Fibroblast of lung (primary cell): Measurements from ENCODE around the gene ZNF775. TPM values are rescaled to one million over a fixed set of nuclear protein-coding genes. Genes with fewer than 3 reads are reported as not detected.
A peak's percentile ranks its signal among the peaks of the same experiment; 100 is the strongest.

ENCODE experiments used
- DNase-seq, 2 donors: peaks; one replicate each; pipeline versions ENCODE4 v3.0.0 to v3.0.0-alpha.2; 2010; ENCODE audit warnings: low read depth in 2 of 2
- H2AFZ ChIP-seq: 2 replicates; pipeline ENCODE4 v1.5.1; 2012; ENCODE audit warnings: low read length, control low read depth, inconsistent platforms
- H3K27ac ChIP-seq: 2 replicates; pipeline ENCODE4 v1.5.1; 2011; ENCODE audit warnings: low read length, control low read depth; ENCODE audit not compliant: insufficient read depth
- H3K27me3 ChIP-seq: 2 replicates; pipeline ENCODE4 v1.5.1; 2011; ENCODE audit warnings: mild to moderate bottlenecking, low read length; ENCODE audit not compliant: control insufficient read depth, insufficient read depth
- H3K36me3 ChIP-seq: 2 replicates; pipeline ENCODE4 v1.5.1; 2011; ENCODE audit warnings: low read length; ENCODE audit not compliant: control insufficient read depth, insufficient read depth
- H3K4me1 ChIP-seq: 2 replicates; pipeline ENCODE4 v1.5.1; 2011; ENCODE audit warnings: low read length; ENCODE audit not compliant: control insufficient read depth, insufficient read depth; ENCODE audit errors: extremely low read depth
- H3K4me2 ChIP-seq: 2 replicates; pipeline ENCODE4 v1.5.1; 2011; ENCODE audit warnings: low read length, control low read depth; ENCODE audit not compliant: insufficient read depth; ENCODE audit errors: extremely low read depth
- H3K4me3 ChIP-seq, 4 experiments: fragments of 200-600 bp in 1 of 4; sonication (generic) in 1 of 4; replicated peaks in 1 of 4; 2 replicates each; pipeline ENCODE4 v1.5.1; 2011 to 2016; ENCODE audit warnings: low read length in 4 of 4, low read depth in 3 of 4, mild to moderate bottlenecking in 3 of 4, control low read depth in 2 of 4, inconsistent platforms in 1 of 4, mixed read lengths in 1 of 4; ENCODE audit not compliant: insufficient read depth in 1 of 4; ENCODE audit errors: control extremely low read depth in 1 of 4
- H3K79me2 ChIP-seq: 2 replicates; pipeline ENCODE4 v1.5.1; 2012; ENCODE audit warnings: mild to moderate bottlenecking, low read length, inconsistent platforms; ENCODE audit not compliant: control insufficient read depth, insufficient read depth
- H3K9ac ChIP-seq: 2 replicates; pipeline ENCODE4 v1.5.1; 2011; ENCODE audit warnings: mild to moderate bottlenecking, low read length, control low read depth; ENCODE audit not compliant: insufficient read depth
- H3K9me3 ChIP-seq: 2 replicates; pipeline ENCODE4 v1.5.1; 2012; ENCODE audit warnings: low read depth, low read length; ENCODE audit not compliant: control insufficient read depth, insufficient read depth
- H4K20me1 ChIP-seq: 2 replicates; pipeline ENCODE4 v1.5.1; 2011; ENCODE audit warnings: low read length; ENCODE audit not compliant: control insufficient read depth, insufficient read depth; ENCODE audit errors: extremely low read depth
- CTCF ChIP-seq, 2 donors: IDR thresholded peaks in 1 of 2; conservative IDR thresholded peaks in 1 of 2; 1 replicate in 1 of 2; 2 replicates in 1 of 2; pipeline ENCODE4 v1.5.1; 2011 to 2012; ENCODE audit warnings: low read length in 2 of 2, control low read depth in 1 of 2, inconsistent platforms in 1 of 2, low read depth in 1 of 2, mild to moderate bottlenecking in 1 of 2
- EZH2 ChIP-seq: IDR thresholded peaks from 2 replicates; pipeline ENCODE4 v1.5.1; 2012; ENCODE audit warnings: low read length, control low read depth, mild to moderate bottlenecking; ENCODE audit errors: missing control alignments
- polyA plus RNA-seq, 2 donors: library from polyadenylated mRNA; depleted of rRNA in 1 of 2; stranded (reverse) in 1 of 2; unstranded in 1 of 2; fragments of >200 nt; gene quantifications; 2 replicates each; pipeline ENCODE4 v1.2.1, GENCODE V29; 2011 to 2012; ENCODE audit warnings: missing spikeins in 1 of 2
- total RNA-seq: library from RNA; depleted of rRNA; stranded (reverse); fragments of >200 nt; gene quantifications from 2 replicates; pipeline ENCODE4 v1.2.1, GENCODE V29; 2014

ZNF775 gene
- total and polyA plus RNA-seq, 2 donors (not counting 1 experiment from before 2014, with no cell fraction given): 1.2 to 9.6 TPM

- Histone ChIP-seq H3K9me3 (no peaks in the 10 kb centered on the region), H4K20me1 (no peaks in the 10 kb centered on the region), H2AFZ (no peak overlapping the region), H3K27me3 (no peaks in the 10 kb centered on the region), H3K79me2 (no peaks in the 10 kb centered on the region), H3K36me3 (no peaks in the 10 kb centered on the region), H3K4me2 (no peak overlapping the region), H3K9ac (no peak overlapping the region), H3K4me1 (no peaks in the 10 kb centered on the region), H3K4me3 (no peak overlapping the region), H3K27ac (no peak overlapping the region)
- TF ChIP-seq CTCF (conservative IDR thresholded peaks at IDR 0.05 in 1 of 2, IDR thresholded peaks at IDR 0.05 in 1 of 2; ENCODE audit: low read depth in 1 of 2, low read length in 2 of 2) (no peak), EZH2 (no peak)
- DNase-seq: no peak
Measured at GRCh38 chr7:150442811-150443210, 63.7 kb downstream of the ZNF775 start.

- H3K4me2 ChIP-seq: no peak overlapping the region
- H3K9me3 ChIP-seq: no peaks in the 10 kb centered on the region
- no peak overlapping the region for H3K9ac ChIP-seq
- H3K79me2 ChIP-seq: no peaks in the 10 kb centered on the region
- H4K20me1 ChIP-seq: no peaks in the 10 kb centered on the region
- peak in 1 of 2 donors; percentile 23 for DNase-seq
- H2AFZ ChIP-seq: no peak overlapping the region
- H3K4me3 ChIP-seq: no peak overlapping the region
- TF ChIP-seq EZH2: no peak
- H3K36me3 ChIP-seq: no peaks in the 10 kb centered on the region
- no peaks in the 10 kb centered on the region for H3K4me1 ChIP-seq
- no peaks in the 10 kb centered on the region for H3K27me3 ChIP-seq
- H3K27ac ChIP-seq: no peak overlapping the region
Measured at GRCh38 chr7:150443793-150444540, 64.8 kb downstream of the ZNF775 start.

GRCh38 chr7:150444674-150445365 is 65.7 kb downstream of the ZNF775 start:
- Histone ChIP-seq H3K27ac (no peak overlapping the region), H3K4me2 (no peak overlapping the region), H4K20me1 (no peaks in the 10 kb centered on the region), H3K9ac (no peak overlapping the region), H3K27me3 (no peaks in the 10 kb centered on the region), H3K4me3 (no peak overlapping the region), H3K79me2 (no peaks in the 10 kb centered on the region), H3K36me3 (no peaks in the 10 kb centered on the region), H3K4me1 (no peaks in the 10 kb centered on the region), H3K9me3 (no peaks in the 10 kb centered on the region), H2AFZ (no peak overlapping the region)
- DNase-seq: no peak
- TF ChIP-seq CTCF (conservative IDR thresholded peaks at IDR 0.05 in 1 of 2, IDR thresholded peaks at IDR 0.05 in 1 of 2; ENCODE audit: low read depth in 1 of 2, low read length in 2 of 2): no peak
- no peak for TF ChIP-seq EZH2
